Upper lobe of right lung (tissue), 1 donor: Measurements from ENCODE around the gene CD40. TPM values are rescaled to one million over a fixed set of nuclear protein-coding genes. Genes with fewer than 3 reads are reported as not detected.

Source experiments
- ATAC-seq: fragments of 200-7000 bp; cut with Tn5 transposase; one replicate; pipeline ENCODE4 v1.9.1; 2020; ENCODE audit warnings: mild to moderate bottlenecking, moderate library complexity
- DNase-seq: peaks from one replicate; pipeline ENCODE4 v3.0.0-alpha.2; 2020
- H3K27ac ChIP-seq: fragments of 200-600 bp; one replicate; pipeline ENCODE4 v1.8.0; 2022
- H3K27me3 ChIP-seq: fragments of 200-600 bp; one replicate; pipeline ENCODE4 v1.8.0; 2022; ENCODE audit warnings: mild to moderate bottlenecking
- H3K36me3 ChIP-seq: fragments of 200-600 bp; one replicate; pipeline ENCODE4 v1.8.0; 2022
- H3K4me1 ChIP-seq: fragments of 200-600 bp; one replicate; pipeline ENCODE4 v1.8.0; 2022
- H3K4me3 ChIP-seq: fragments of 200-600 bp; one replicate; pipeline ENCODE4 v1.8.0; 2022; ENCODE audit warnings: mild to moderate bottlenecking
- H3K9me3 ChIP-seq: fragments of 200-600 bp; one replicate; pipeline ENCODE4 v1.8.0; 2022
- CTCF ChIP-seq: fragments of 200-600 bp; IDR thresholded peaks from one replicate; pipeline ENCODE4 v1.8.0; 2022; ENCODE audit warnings: antibody characterized with exemption
- intact Hi-C: fragments of 100-400 bp; cut with DNase I; formaldehyde crosslinking; loops from one replicate; pipeline ENCODE4 v1.11.0; 2022
- total RNA-seq: library from RNA; stranded (reverse); fragmentation: NEBNext Ultra II Directional; extraction: Animal tissue kit (Norgen Biotek cat#: 25700); gene quantifications from one replicate; pipeline ENCODE4 v1.2.1, GENCODE V29; 2021
- donor health status: DM: no; HTN: yes; CAD: no; lungs with severe emphysema.

The CD40 gene
- total RNA-seq, 1 donor from 2014 or later: 36.8 TPM

- DNase-seq (no peak), ATAC-seq (no peak)
- Histone ChIP-seq H3K9me3 (no peaks in the 10 kb centered on the region), H3K4me3 (no peak overlapping the region), H3K4me1 (no peaks in the 10 kb centered on the region), H3K36me3 (no peaks in the 10 kb centered on the region), H3K27ac (no peak overlapping the region), H3K27me3 (peaks cover 27% of the 10 kb centered on the region)
- intact Hi-C loops: no loop called here
- no peak for TF ChIP-seq CTCF
Observed at GRCh38 chr20:46168438-46168837, 50.3 kb downstream of the CD40 start.

- no peak for DNase-seq
- no peak for TF ChIP-seq CTCF
- Histone ChIP-seq H3K27ac (no peak overlapping the region), H3K4me3 (no peak overlapping the region), H3K36me3 (no peaks in the 10 kb centered on the region), H3K9me3 (no peaks in the 10 kb centered on the region), H3K27me3 (peaks cover 37% of the 10 kb centered on the region), H3K4me1 (no peaks in the 10 kb centered on the region)
- peak; percentile 16 for ATAC-seq
- intact Hi-C loops: no loop called here
Observed at GRCh38 chr20:46169245-46170171, 51.4 kb downstream of the CD40 start.

- intact Hi-C loops: no loop called here
- H3K27ac ChIP-seq: no peak overlapping the region
- no peaks in the 10 kb centered on the region for H3K36me3 ChIP-seq
- H3K27me3 ChIP-seq: peaks cover 55% of the 10 kb centered on the region
- no peak overlapping the region for H3K4me3 ChIP-seq
- no peaks in the 10 kb centered on the region for H3K4me1 ChIP-seq
- no peak for TF ChIP-seq CTCF
- DNase-seq (no peak), ATAC-seq (no peak)
- H3K9me3 ChIP-seq: no peaks in the 10 kb centered on the region
Observed at GRCh38 chr20:46171476-46171875, 53.4 kb downstream of the CD40 start.

GRCh38 chr20:46171909-46172308, 53.8 kb downstream of the CD40 start:
- DNase-seq: no peak
- Histone ChIP-seq H3K27me3 (peaks cover 60% of the 10 kb centered on the region), H3K4me1 (no peaks in the 10 kb centered on the region), H3K27ac (no peak overlapping the region), H3K9me3 (no peaks in the 10 kb centered on the region), H3K4me3 (no peak overlapping the region), H3K36me3 (no peaks in the 10 kb centered on the region)
- intact Hi-C loops: no loop called here
- no peak for ATAC-seq
- TF ChIP-seq CTCF: no peak

- Histone ChIP-seq H3K27ac (no peak overlapping the region), H3K4me3 (no peak overlapping the region), H3K36me3 (no peaks in the 10 kb centered on the region), H3K4me1 (no peaks in the 10 kb centered on the region), H3K27me3 (peaks cover 65% of the 10 kb centered on the region), H3K9me3 (no peaks in the 10 kb centered on the region)
- DNase-seq (no peak), ATAC-seq (no peak)
- no peak for TF ChIP-seq CTCF
- intact Hi-C loops: no loop called here
Observed at GRCh38 chr20:46172455-46172854, 54.3 kb downstream of the CD40 start.
